Astrocyte (in vitro differentiated cells and primary cell): Measurements from ENCODE around the gene ITGB2. TPM values are rescaled to one million over a fixed set of nuclear protein-coding genes. Genes with fewer than 3 reads are reported as not detected.

Experiments used
- DNase-seq: peaks from one replicate; pipeline ENCODE4 v3.0.0-alpha.2; 2010; ENCODE audit warnings: low read depth
- FAIRE-seq: peaks from 2 replicates; lab custom pipeline; 2011; peaks lifted over from hg19 to GRCh38; lab: Jason Lieb, UNC
- H2AFZ ChIP-seq: 2 replicates; pipeline ENCODE4 v1.6.0; 2012; ENCODE audit warnings: low read depth, low read length, inconsistent platforms
- H3K27ac ChIP-seq: 2 replicates; pipeline ENCODE4 v1.5.1; 2011; ENCODE audit warnings: low read depth, low read length, inconsistent platforms
- H3K27me3 ChIP-seq: 2 replicates; pipeline ENCODE4 v1.6.0; 2011; ENCODE audit warnings: low read length, inconsistent platforms; ENCODE audit not compliant: insufficient read depth
- H3K36me3 ChIP-seq: 2 replicates; pipeline ENCODE4 v1.5.1; 2011; ENCODE audit warnings: low read length, inconsistent platforms; ENCODE audit not compliant: insufficient read depth
- H3K4me1 ChIP-seq: 2 replicates; pipeline ENCODE4 v1.5.1; 2011; ENCODE audit warnings: low read length, inconsistent platforms; ENCODE audit not compliant: insufficient read depth
- H3K4me2 ChIP-seq: 2 replicates; pipeline ENCODE4 v1.6.0; 2012; ENCODE audit warnings: low read length, inconsistent platforms
- H3K4me3 ChIP-seq: 2 replicates; pipeline ENCODE4 v1.5.1; 2011; ENCODE audit warnings: low read depth, mild to moderate bottlenecking, low read length, inconsistent platforms; ENCODE audit not compliant: insufficient read depth
- H3K79me2 ChIP-seq: 2 replicates; pipeline ENCODE4 v1.6.0; 2012; ENCODE audit warnings: mild to moderate bottlenecking, low read length, inconsistent platforms; ENCODE audit not compliant: insufficient read depth
- H3K9ac ChIP-seq: 2 replicates; pipeline ENCODE4 v1.6.0; 2012; ENCODE audit warnings: mild to moderate bottlenecking, low read length, inconsistent platforms
- H3K9me3 ChIP-seq: 2 replicates; pipeline ENCODE4 v1.5.1; 2012; ENCODE audit warnings: low read depth, mild to moderate bottlenecking, low read length, inconsistent platforms; ENCODE audit not compliant: insufficient read depth
- H4K20me1 ChIP-seq: 2 replicates; pipeline ENCODE4 v1.6.0; 2012; ENCODE audit warnings: low read length, inconsistent platforms; ENCODE audit not compliant: insufficient read depth
- H3K27ac Mint-ChIP-seq: one replicate; pipeline ENCODE4 v1.8.0; 2021; ENCODE audit warnings: mild to moderate bottlenecking, mixed read lengths; ENCODE audit not compliant: unreplicated experiment
- H3K27me3 Mint-ChIP-seq: one replicate; pipeline ENCODE4 v1.8.0; 2021; ENCODE audit warnings: low read depth, mixed read lengths; ENCODE audit not compliant: unreplicated experiment
- H3K36me3 Mint-ChIP-seq: one replicate; pipeline ENCODE4 v1.8.0; 2021; ENCODE audit warnings: low read depth, mixed read lengths; ENCODE audit not compliant: unreplicated experiment
- H3K4me1 Mint-ChIP-seq: one replicate; pipeline ENCODE4 v1.8.0; 2021; ENCODE audit warnings: low read depth, mixed read lengths; ENCODE audit not compliant: unreplicated experiment
- H3K4me3 Mint-ChIP-seq: one replicate; pipeline ENCODE4 v1.8.0; 2021; ENCODE audit warnings: mild to moderate bottlenecking, moderate library complexity, mixed read lengths; ENCODE audit not compliant: unreplicated experiment
- H3K9me3 Mint-ChIP-seq: one replicate; pipeline ENCODE4 v1.8.0; 2021; ENCODE audit warnings: mild to moderate bottlenecking, mixed read lengths; ENCODE audit not compliant: unreplicated experiment
- EZH2 ChIP-seq: IDR thresholded peaks from 2 replicates; pipeline ENCODE4 v1.6.1; 2012; ENCODE audit warnings: mild to moderate bottlenecking, low read length, inconsistent platforms; ENCODE audit not compliant: insufficient read depth
- total RNA-seq: library from RNA; stranded (reverse); gene quantifications from 2 replicates; pipeline ENCODE4 v1.2.1, GENCODE V29; 2021
- TF ChIP-seq, protein P1 (sequence below): IDR thresholded peaks from 2 replicates; pipeline ENCODE4 v1.5.1; 2011; ENCODE audit warnings: low read depth, mild to moderate bottlenecking, inconsistent platforms, low read length, moderate library complexity; ENCODE audit not compliant: insufficient read depth

ITGB2 gene
- total RNA-seq, 1 donor from 2014 or later: 0.61 TPM

- DNase-seq: no peak
- peaks cover 22% of the 10 kb centered on the region for H3K27me3 Mint-ChIP-seq
- H3K4me2 ChIP-seq: no peak overlapping the region
- H3K79me2 ChIP-seq: peaks cover 4% of the 10 kb centered on the region
- H3K9me3 ChIP-seq: no peaks in the 10 kb centered on the region
- H3K36me3 Mint-ChIP-seq: peaks cover 18% of the 10 kb centered on the region
- peaks cover 12% of the 10 kb centered on the region for H3K4me1 ChIP-seq
- FAIRE-seq: no peak
- no peak overlapping the region for H2AFZ ChIP-seq
- H3K4me3 ChIP-seq: no peak overlapping the region
- no peak overlapping the region for H3K27ac Mint-ChIP-seq
- no peak for TF ChIP-seq EZH2
- TF ChIP-seq, protein P1, sequence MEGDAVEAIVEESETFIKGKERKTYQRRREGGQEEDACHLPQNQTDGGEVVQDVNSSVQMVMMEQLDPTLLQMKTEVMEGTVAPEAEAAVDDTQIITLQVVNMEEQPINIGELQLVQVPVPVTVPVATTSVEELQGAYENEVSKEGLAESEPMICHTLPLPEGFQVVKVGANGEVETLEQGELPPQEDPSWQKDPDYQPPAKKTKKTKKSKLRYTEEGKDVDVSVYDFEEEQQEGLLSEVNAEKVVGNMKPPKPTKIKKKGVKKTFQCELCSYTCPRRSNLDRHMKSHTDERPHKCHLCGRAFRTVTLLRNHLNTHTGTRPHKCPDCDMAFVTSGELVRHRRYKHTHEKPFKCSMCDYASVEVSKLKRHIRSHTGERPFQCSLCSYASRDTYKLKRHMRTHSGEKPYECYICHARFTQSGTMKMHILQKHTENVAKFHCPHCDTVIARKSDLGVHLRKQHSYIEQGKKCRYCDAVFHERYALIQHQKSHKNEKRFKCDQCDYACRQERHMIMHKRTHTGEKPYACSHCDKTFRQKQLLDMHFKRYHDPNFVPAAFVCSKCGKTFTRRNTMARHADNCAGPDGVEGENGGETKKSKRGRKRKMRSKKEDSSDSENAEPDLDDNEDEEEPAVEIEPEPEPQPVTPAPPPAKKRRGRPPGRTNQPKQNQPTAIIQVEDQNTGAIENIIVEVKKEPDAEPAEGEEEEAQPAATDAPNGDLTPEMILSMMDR: no peak
- peaks cover 33% of the 10 kb centered on the region for H4K20me1 ChIP-seq
- H3K4me1 Mint-ChIP-seq: peaks cover 1% of the 10 kb centered on the region
- H3K9me3 Mint-ChIP-seq: peaks cover 2% of the 10 kb centered on the region
- no peak overlapping the region for H3K9ac ChIP-seq
- H3K36me3 ChIP-seq: peaks cover 19% of the 10 kb centered on the region
- H3K27ac ChIP-seq: no peak overlapping the region
- H3K27me3 ChIP-seq: peaks cover 11% of the 10 kb centered on the region
- H3K4me3 Mint-ChIP-seq: no peak overlapping the region
Measured at GRCh38 chr21:44847261-44848056, 73.2 kb downstream of the ITGB2 start.

DNA sequence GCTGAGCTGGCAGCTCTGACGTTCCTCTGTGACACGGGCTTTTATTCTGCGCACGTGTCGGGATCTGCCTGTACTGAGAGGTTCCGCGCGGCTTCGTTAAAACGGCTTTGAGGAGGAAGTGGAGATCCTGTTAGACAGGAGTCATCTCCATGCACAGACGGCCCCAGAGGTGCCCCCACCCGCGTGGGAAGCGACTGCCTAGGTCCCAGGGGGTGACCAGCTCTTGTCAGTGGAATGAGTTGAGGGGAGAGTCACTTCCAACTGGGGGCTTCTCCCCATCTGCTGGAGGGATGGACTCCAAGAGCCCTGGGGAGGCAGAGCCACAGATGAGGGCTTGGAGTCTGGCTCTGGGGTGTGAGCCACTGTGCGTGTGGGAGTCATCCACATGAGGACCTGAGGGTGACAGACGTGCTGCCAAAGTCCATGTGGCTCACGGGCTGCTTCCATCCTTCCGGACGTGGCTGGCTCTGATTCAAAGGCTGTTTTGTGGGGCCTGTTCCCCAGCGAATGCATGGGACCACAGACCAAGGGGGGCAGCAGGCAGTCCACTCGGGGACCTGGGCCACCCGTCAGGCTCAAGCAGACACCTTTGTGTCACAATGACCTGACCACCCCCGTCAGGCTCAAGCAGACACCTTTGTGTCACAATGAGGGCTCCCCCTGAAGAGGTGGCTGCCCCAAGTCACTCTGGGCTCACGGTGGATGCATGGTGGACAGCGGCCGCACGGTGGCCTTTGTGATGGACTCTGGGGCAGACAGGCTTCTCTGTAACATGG, 74.0 kb downstream of the ITGB2 start:
- H2AFZ ChIP-seq: peak overlapping the region; percentile 26
- Mint-ChIP-seq H3K27me3 (peaks cover 28% of the 10 kb centered on the region), H3K9me3 (peaks cover 2% of the 10 kb centered on the region), H3K27ac (no peak overlapping the region), H3K4me3 (no peak overlapping the region), H3K4me1 (peaks cover 1% of the 10 kb centered on the region), H3K36me3 (peaks cover 18% of the 10 kb centered on the region)
- H3K36me3 ChIP-seq: peaks cover 19% of the 10 kb centered on the region
- no peak overlapping the region for H3K4me3 ChIP-seq
- H3K9me3 ChIP-seq: no peaks in the 10 kb centered on the region
- H3K4me1 ChIP-seq: peaks cover 12% of the 10 kb centered on the region
- DNase-seq (peak; percentile 44), FAIRE-seq (no peak)
- peaks cover 11% of the 10 kb centered on the region for H3K27me3 ChIP-seq
- peaks cover 28% of the 10 kb centered on the region for H4K20me1 ChIP-seq
- no peak for TF ChIP-seq EZH2
- TF ChIP-seq, protein P1: no peak
- H3K79me2 ChIP-seq: no peaks in the 10 kb centered on the region
- H3K27ac ChIP-seq: no peak overlapping the region
- H3K9ac ChIP-seq: peak overlapping the region; percentile 15
- H3K4me2 ChIP-seq: peak overlapping the region; percentile 84
